ENCODE results near the gene KIAA1328.

KIAA1328 gene

DNA sequence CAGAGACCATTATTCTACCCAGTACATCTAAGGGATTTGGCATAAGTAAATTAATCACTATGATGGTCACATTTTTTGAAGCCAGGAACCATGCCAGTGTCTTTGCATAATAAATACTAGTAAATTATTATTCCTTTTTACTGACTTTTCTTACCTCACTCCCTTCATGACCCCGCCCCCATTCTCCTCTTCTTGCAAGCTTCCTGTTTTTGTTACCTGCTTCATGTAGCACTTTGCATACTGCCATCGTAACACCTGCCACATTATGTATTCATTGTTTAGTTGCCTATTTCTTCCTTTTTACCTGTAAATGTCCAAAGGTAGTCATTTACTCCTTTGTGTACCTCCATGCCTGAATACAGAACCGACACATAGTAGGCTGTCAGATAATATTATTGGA lies 309.5 kb downstream of the KIAA1328 start:
- H3K27ac ChIP-seq = no peak overlapping the region

DNA sequence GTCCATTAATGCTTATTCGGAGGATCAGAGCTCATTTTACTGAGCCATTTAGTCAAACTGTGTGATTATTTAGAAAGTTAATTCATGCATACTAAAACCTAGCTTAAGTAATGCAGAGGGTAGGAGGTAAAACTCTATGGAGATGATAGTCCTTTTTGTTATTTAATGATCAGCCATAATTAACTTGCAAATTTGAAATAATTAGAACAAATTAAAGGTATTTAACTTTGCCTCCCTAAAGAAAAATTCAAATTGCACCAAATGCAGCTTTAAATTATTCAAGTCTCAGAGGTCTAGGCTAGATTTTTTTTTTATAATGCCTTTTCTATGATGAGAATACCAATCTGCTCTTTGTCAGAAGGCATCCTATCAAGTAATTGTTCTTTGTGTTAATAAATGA lies 310.9 kb downstream of the KIAA1328 start:
- DNase-seq (ENCODE audit: low spot score) = no peak
- ChIA-PET CTCF (interaction anchor here (0.6 kb wide), 1 partner anchor 246 kb away, joined by 4 read pairs; no protein-coding TSS in a partner anchor), POLR2A (ENCODE audit: low non-redundant PET) (no interaction called here)
- TF ChIP-seq, protein P1, sequence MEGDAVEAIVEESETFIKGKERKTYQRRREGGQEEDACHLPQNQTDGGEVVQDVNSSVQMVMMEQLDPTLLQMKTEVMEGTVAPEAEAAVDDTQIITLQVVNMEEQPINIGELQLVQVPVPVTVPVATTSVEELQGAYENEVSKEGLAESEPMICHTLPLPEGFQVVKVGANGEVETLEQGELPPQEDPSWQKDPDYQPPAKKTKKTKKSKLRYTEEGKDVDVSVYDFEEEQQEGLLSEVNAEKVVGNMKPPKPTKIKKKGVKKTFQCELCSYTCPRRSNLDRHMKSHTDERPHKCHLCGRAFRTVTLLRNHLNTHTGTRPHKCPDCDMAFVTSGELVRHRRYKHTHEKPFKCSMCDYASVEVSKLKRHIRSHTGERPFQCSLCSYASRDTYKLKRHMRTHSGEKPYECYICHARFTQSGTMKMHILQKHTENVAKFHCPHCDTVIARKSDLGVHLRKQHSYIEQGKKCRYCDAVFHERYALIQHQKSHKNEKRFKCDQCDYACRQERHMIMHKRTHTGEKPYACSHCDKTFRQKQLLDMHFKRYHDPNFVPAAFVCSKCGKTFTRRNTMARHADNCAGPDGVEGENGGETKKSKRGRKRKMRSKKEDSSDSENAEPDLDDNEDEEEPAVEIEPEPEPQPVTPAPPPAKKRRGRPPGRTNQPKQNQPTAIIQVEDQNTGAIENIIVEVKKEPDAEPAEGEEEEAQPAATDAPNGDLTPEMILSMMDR (conservative IDR thresholded peaks at IDR 0.05; ENCODE audit: low read depth) = no peak
- no peak overlapping the region for H3K27ac ChIP-seq

More for the DNA sequence above, 309.5 kb downstream of the KIAA1328 start:
- DNase-seq (ENCODE audit: low spot score) = no peak
- TF ChIP-seq, protein P1 (conservative IDR thresholded peaks at IDR 0.05; ENCODE audit: low read depth) = no peak
- ChIA-PET CTCF (no interaction called here), POLR2A (ENCODE audit: low non-redundant PET) (no interaction called here)

DNA sequence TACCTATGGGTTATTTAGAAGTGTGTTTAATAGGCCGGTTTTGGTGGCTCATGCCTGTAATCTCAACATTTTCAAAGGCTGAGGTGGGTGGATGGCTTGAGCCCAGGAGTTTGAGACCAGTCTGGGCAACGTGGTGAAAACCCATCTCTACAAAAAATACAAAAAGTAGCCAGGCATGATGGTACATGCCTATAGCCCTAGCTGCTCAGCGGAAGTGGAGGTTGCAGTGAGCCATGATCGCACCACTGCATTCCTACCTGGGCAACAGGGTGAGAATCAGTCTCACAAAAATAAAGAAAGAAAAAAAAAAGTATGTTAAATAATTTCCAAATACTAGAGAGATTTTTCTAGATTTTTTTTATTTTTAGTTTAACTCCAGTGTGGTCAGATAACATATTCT lies 316.0 kb downstream of the KIAA1328 start:
- H3K27ac ChIP-seq = no peak overlapping the region
- POLR2A ChIA-PET (ENCODE audit: low non-redundant PET) = no interaction called here
- CTCF ChIA-PET = no interaction called here
- TF ChIP-seq, protein P1 (conservative IDR thresholded peaks at IDR 0.05; ENCODE audit: low read depth) = no peak
- no peak for DNase-seq (ENCODE audit: low spot score)

DNA sequence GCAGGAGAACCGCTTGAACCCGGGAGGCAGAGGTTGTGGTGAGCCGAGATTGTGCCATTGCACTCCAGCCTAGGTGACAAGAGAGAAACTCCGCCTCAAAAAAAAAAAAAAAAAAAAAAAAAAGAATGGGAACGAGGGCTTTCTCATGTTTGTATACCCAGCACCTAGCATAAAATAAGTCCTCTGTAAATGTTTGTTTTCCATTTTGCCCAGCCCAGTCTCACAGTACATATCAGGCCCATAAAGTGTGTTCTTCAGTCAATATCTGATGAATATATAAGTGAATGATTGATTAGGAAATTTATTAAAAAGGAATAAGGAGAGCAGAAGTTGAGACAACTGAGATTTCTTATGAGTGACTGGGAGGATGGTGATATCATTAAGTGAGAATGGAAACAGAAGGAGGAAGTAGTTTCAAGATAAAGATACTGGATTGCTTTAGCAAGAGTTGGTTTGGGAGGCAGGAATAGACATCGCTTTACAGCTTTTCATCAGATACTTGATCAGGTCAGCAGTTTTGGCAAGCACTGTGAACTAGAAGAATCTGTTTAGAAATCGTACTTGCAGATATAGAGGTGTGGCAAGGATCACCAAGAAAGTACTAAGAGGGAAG lies 327.5 kb downstream of the KIAA1328 start:
- TF ChIP-seq, protein P1 (conservative IDR thresholded peaks at IDR 0.05; ENCODE audit: low read depth) = no peak
- ChIA-PET POLR2A (ENCODE audit: low non-redundant PET) (no interaction called here), CTCF (no interaction called here)
- no peak overlapping the region for H3K27ac ChIP-seq
- DNase-seq (ENCODE audit: low spot score) = no peak

DNA sequence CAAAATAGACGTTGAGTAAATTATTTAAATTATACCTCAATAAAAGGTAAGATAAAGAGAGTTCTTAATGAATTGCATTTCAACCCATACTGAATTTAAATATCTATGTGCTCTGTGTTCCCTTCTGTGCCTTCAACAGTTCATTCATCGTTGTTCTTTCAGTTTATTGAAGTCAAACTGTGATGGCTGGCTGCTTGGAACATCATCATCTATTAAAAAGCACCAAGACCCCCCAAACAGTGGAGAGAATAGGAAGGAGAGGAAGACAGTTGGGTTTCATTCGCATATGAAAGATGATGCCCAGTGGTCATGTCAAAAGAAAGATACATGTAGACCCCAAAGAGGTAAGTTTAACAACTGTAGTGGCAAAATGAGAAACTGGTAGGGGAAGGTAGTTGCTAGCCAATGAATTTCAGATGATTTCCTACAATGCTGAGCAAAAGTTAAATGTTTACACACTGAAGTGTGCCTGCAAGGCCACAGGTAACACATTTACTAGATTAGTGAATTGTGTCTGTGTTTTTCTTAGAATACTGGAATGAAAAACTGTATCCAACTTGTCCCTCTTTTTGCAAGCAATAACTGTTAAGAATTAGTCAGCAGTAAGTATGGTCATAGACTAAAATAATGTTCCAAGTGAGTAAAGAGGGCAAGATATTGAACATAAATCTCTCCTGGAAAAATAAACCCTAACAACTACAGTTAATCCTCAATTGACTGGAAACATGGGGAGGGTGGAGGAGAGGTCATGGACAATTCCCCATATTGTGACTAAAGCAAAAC lies 331.3 kb downstream of the KIAA1328 start:
- TF ChIP-seq, protein P1 (conservative IDR thresholded peaks at IDR 0.05; ENCODE audit: low read depth) = no peak
- no peak for DNase-seq (ENCODE audit: low spot score)
- ChIA-PET POLR2A (ENCODE audit: low non-redundant PET) (no interaction called here), CTCF (no interaction called here)
- H3K27ac ChIP-seq = no peak overlapping the region

DNA sequence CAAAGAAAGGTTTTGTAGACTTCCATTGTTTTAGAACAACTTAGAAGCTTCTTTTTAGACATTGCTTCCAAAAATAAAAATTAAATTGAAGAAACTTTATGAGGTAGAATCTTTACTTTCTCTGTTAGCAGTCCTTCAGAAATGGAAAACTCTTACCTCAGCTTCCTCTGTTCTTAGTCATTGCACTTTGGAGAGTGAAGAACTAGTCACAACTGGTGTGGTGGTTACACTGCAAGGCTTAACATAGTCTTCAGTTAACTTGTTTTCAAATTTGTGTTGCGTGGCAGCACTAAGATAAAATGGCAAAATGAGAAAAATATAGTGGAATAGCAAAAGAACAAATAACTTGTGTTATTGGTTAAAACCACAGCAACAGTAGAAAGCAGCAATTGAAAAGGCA lies 332.6 kb downstream of the KIAA1328 start:
- DNase-seq (ENCODE audit: low spot score) = no peak
- ChIA-PET CTCF (no interaction called here), POLR2A (ENCODE audit: low non-redundant PET) (no interaction called here)
- no peak overlapping the region for H3K27ac ChIP-seq
- TF ChIP-seq, protein P1 (conservative IDR thresholded peaks at IDR 0.05; ENCODE audit: low read depth) = no peak
